Activated naive CD8-positive, alpha-beta T cell treated with anti-CD3 and anti-CD28 coated beads, Interleukin-2, amount 10 ng/mL, durations not matched to agents 7 days and 5 days (primary cell): Measurements from ENCODE around the gene PCCA. TPM values are rescaled to one million over a fixed set of nuclear protein-coding genes. Genes with fewer than 3 reads are reported as not detected.

Experiments
- ATAC-seq: fragments of 150-1000 bp; cut with Tn5 transposase; one replicate; pipeline ENCODE4 v1.10.0; 2021; ENCODE audit warnings: low read depth, moderate library complexity
- POLR2A ChIA-PET: fragments of 350-600 bp; sonication (Branson Sonifier 250); formaldehyde crosslinking; loops from one replicate; lab custom pipeline; 2021; ENCODE audit warnings: antibody characterized with exemption; lab: Charles Lee
- DNase-seq: peaks from one replicate; pipeline ENCODE4 v3.0.0; 2021
- H3K27ac Mint-ChIP-seq: one replicate; pipeline ENCODE4 v1.8.0; 2022; ENCODE audit warnings: mild to moderate bottlenecking, mixed read lengths
- H3K27me3 Mint-ChIP-seq: one replicate; pipeline ENCODE4 v1.8.0; 2022; ENCODE audit warnings: mild to moderate bottlenecking, moderate library complexity, mixed read lengths
- H3K36me3 Mint-ChIP-seq: one replicate; pipeline ENCODE4 v1.8.0; 2021; ENCODE audit warnings: mild to moderate bottlenecking, mixed read lengths
- H3K4me1 Mint-ChIP-seq: one replicate; pipeline ENCODE4 v1.8.0; 2021; ENCODE audit warnings: mixed read lengths
- H3K4me3 Mint-ChIP-seq: one replicate; pipeline ENCODE4 v1.8.0; 2022; ENCODE audit warnings: mild to moderate bottlenecking, moderate library complexity, mixed read lengths
- H3K9me3 Mint-ChIP-seq: one replicate; pipeline ENCODE4 v1.8.0; 2021; ENCODE audit warnings: mixed read lengths
- total RNA-seq, 2 experiments: library from RNA; stranded (reverse); gene quantifications; one replicate each; pipeline ENCODE4 v1.2.3, GENCODE V29; 2021

PCCA gene
- total RNA-seq, 2 experiments from 2014 or later: 14.5 to 16.5 TPM

DNA sequence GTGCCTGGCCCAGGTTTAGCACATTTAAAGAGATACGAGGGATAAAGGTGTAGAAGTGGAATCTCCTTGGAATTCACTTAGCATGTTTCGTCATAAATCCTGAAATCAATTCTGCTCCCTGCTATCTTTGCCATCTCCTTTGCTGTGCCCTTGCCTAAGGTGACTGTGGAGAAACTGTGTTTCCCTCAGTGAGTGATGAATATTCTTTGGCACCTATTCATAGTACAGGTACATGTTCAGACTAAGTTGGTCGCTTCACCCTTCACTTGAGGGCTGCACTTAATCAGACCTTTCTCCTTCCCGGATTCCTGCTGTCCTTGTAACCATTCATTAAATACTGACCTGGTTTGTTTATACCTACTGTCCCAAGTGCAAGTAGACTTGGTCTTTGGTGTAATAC lies 17.8 kb downstream of the PCCA start:
- ATAC-seq: no peak
- Mint-ChIP-seq H3K36me3 (peaks cover 13% of the 10 kb centered on the region), H3K4me1 (no peaks in the 10 kb centered on the region), H3K4me3 (no peak overlapping the region), H3K27ac (no peak overlapping the region), H3K27me3 (no peaks in the 10 kb centered on the region), H3K9me3 (no peaks in the 10 kb centered on the region)
- no peak for DNase-seq
- POLR2A ChIA-PET: no interaction called here

GRCh38 chr13:100108913-100109507 lies 20.1 kb downstream of the PCCA start:
- peaks cover 10% of the 10 kb centered on the region for H3K36me3 Mint-ChIP-seq
- ATAC-seq (no peak), DNase-seq (no peak)
- H3K27me3 Mint-ChIP-seq: no peaks in the 10 kb centered on the region
- no peak overlapping the region for H3K4me3 Mint-ChIP-seq
- H3K27ac Mint-ChIP-seq: no peak overlapping the region
- POLR2A ChIA-PET: interaction anchor here (0.6 kb wide), 1 partner anchor 29 kb away, joined by 3 read pairs; no protein-coding TSS in a partner anchor
- H3K4me1 Mint-ChIP-seq: no peaks in the 10 kb centered on the region
- H3K9me3 Mint-ChIP-seq: no peaks in the 10 kb centered on the region

DNA sequence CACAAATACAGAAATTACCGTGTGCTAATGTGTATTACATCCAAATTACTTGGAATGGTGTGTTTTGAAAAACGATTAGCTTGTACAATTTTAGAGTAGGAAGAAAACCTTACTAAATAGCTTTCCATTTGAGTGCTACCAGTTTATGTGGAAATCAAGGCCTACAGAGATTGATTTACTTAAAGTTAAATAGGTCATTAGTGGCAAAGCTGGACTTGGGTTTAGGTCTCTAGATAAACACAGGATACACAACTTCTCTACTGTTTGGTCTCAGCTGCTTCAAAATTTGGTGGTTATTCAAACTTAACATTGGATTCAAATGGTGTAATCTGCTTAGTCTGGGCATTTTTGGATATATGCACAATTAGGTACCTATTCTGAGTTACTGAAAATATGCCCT lies 21.4 kb downstream of the PCCA start:
- ATAC-seq (no peak), DNase-seq (no peak)
- Mint-ChIP-seq H3K27me3 (no peaks in the 10 kb centered on the region), H3K36me3 (peaks cover 15% of the 10 kb centered on the region), H3K9me3 (no peaks in the 10 kb centered on the region), H3K4me3 (no peak overlapping the region), H3K27ac (no peak overlapping the region), H3K4me1 (peaks cover 3% of the 10 kb centered on the region)
- POLR2A ChIA-PET: no interaction called here

GRCh38 chr13:100112186-100112838 lies 23.4 kb downstream of the PCCA start:
- no peak overlapping the region for H3K4me3 Mint-ChIP-seq
- peaks cover 17% of the 10 kb centered on the region for H3K36me3 Mint-ChIP-seq

DNA sequence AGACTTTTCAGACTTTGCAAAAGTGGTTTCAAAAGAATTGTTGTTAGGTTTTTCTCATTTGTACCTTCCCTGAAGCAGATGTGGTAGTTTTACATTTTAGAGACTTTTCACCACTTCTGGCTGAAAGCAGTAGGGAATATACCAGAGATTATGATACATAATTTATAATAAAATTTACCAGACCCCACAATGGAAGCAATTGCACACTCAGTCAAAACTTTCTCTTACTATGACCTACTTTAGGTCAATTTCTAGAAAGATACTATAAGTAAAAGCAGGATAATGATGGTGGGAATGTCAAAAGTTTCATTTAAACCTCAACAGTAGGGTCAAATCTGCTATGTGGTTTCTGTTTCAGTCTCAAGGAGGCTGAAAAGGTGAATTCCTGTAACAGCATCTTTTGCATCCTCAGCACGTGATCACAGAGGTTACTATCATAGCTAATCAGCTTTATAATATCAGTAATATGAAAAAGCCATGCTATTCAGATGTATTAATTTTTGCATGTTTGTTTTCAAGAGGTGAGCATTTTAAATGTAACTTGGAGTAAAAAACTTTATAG lies 26.9 kb downstream of the PCCA start:
- Mint-ChIP-seq H3K36me3 (peaks cover 33% of the 10 kb centered on the region), H3K4me1 (peaks cover 8% of the 10 kb centered on the region), H3K4me3 (no peak overlapping the region), H3K9me3 (peaks cover 6% of the 10 kb centered on the region), H3K27ac (no peak overlapping the region), H3K27me3 (no peaks in the 10 kb centered on the region)
- no peak for DNase-seq
- ATAC-seq: no peak
- POLR2A ChIA-PET: no interaction called here

More at GRCh38 chr13:100112186-100112838, 23.4 kb downstream of the PCCA start:
- H3K27me3 Mint-ChIP-seq: no peaks in the 10 kb centered on the region
- no peak for DNase-seq
- no peaks in the 10 kb centered on the region for H3K9me3 Mint-ChIP-seq
- POLR2A ChIA-PET: no interaction called here
- no peak overlapping the region for H3K27ac Mint-ChIP-seq
- peaks cover 8% of the 10 kb centered on the region for H3K4me1 Mint-ChIP-seq
- no peak for ATAC-seq

GRCh38 chr13:100124265-100124664 lies 35.4 kb downstream of the PCCA start:
- no peaks in the 10 kb centered on the region for H3K27me3 Mint-ChIP-seq
- H3K4me3 Mint-ChIP-seq: no peak overlapping the region
- H3K9me3 Mint-ChIP-seq: peaks cover 11% of the 10 kb centered on the region
- H3K4me1 Mint-ChIP-seq: peaks cover 7% of the 10 kb centered on the region
- H3K27ac Mint-ChIP-seq: no peak overlapping the region
- DNase-seq (no peak), ATAC-seq (no peak)
- POLR2A ChIA-PET: no interaction called here
- H3K36me3 Mint-ChIP-seq: peaks cover 29% of the 10 kb centered on the region

DNA sequence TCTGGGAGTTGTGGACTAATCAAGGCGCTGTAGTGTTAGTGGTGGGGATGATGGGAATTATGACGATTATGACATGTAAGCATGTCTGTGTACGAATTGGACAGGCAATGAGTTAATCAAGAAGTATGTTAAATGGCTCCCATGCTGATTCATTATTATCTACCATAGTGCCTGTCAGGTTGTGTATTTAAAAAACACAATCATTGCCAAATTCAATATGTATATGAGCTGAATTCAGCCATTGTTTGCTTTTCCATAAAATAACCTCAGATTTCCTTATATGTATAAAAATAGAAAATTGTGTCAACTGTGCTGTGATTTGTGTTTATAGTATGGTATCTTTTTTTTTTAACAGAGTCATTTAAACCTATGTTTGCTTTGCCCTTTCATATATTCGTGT lies 37.1 kb downstream of the PCCA start:
- no peak overlapping the region for H3K4me3 Mint-ChIP-seq
- peaks cover 21% of the 10 kb centered on the region for H3K36me3 Mint-ChIP-seq
- H3K27me3 Mint-ChIP-seq: no peaks in the 10 kb centered on the region

GRCh38 chr13:100128373-100128772 lies 39.5 kb downstream of the PCCA start:
- POLR2A ChIA-PET: no interaction called here
- Mint-ChIP-seq H3K27ac (no peak overlapping the region), H3K9me3 (no peaks in the 10 kb centered on the region), H3K4me3 (no peak overlapping the region), H3K4me1 (peaks cover 15% of the 10 kb centered on the region), H3K27me3 (no peaks in the 10 kb centered on the region), H3K36me3 (peaks cover 11% of the 10 kb centered on the region)
- ATAC-seq (no peak), DNase-seq (no peak)

More for the DNA sequence above, 37.1 kb downstream of the PCCA start:
- Mint-ChIP-seq H3K9me3 (peaks cover 5% of the 10 kb centered on the region), H3K4me1 (peaks cover 13% of the 10 kb centered on the region), H3K27ac (no peak overlapping the region)
- no peak for DNase-seq
- ATAC-seq: no peak
- POLR2A ChIA-PET: no interaction called here

GRCh38 chr13:100128838-100129237 lies 39.9 kb downstream of the PCCA start:
- H3K27me3 Mint-ChIP-seq: no peaks in the 10 kb centered on the region
- ATAC-seq (no peak), DNase-seq (no peak)
- no peaks in the 10 kb centered on the region for H3K9me3 Mint-ChIP-seq
- POLR2A ChIA-PET: no interaction called here
- H3K4me3 Mint-ChIP-seq: no peak overlapping the region
- peaks cover 11% of the 10 kb centered on the region for H3K36me3 Mint-ChIP-seq
- H3K4me1 Mint-ChIP-seq: peaks cover 15% of the 10 kb centered on the region
- H3K27ac Mint-ChIP-seq: no peak overlapping the region

DNA sequence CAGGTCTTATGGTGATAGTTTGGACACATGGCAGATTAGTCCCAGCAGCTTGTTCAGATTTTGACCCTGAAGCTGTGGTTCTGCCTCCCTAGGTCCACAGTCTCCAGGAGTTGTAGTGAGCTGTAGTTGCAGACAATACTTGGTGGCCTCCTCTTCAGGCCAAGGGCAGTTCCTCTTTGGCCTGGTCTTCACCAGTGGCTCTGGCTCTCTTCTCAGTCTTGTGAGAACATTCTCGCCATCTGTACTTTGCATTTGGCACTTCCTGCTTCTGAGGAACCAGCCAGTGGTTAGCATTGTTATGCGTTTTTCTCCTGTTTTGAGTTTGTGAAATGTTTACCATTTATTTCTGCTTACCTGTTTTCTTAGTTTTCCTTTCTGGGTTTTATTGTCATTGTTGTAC lies 40.7 kb downstream of the PCCA start:
- Mint-ChIP-seq H3K27ac (peak overlapping the region; percentile 63), H3K36me3 (peaks cover 11% of the 10 kb centered on the region), H3K4me1 (peaks cover 15% of the 10 kb centered on the region), H3K4me3 (no peak overlapping the region), H3K9me3 (no peaks in the 10 kb centered on the region), H3K27me3 (no peaks in the 10 kb centered on the region)
- no peak for DNase-seq
- POLR2A ChIA-PET: interaction anchor here (0.6 kb wide), 1 partner anchor 115 kb away, joined by 4 read pairs; no protein-coding TSS in a partner anchor
- ATAC-seq: peak; percentile 62

- Mint-ChIP-seq H3K4me1 (peaks cover 15% of the 10 kb centered on the region), H3K27me3 (no peaks in the 10 kb centered on the region), H3K27ac (peak overlapping the region; percentile 63), H3K36me3 (peaks cover 11% of the 10 kb centered on the region), H3K9me3 (no peaks in the 10 kb centered on the region), H3K4me3 (no peak overlapping the region)
- DNase-seq: no peak
- ATAC-seq: no peak
- POLR2A ChIA-PET: interaction anchor here (0.6 kb wide), 1 partner anchor 115 kb away, joined by 4 read pairs; no protein-coding TSS in a partner anchor
Observed at GRCh38 chr13:100130092-100130491, 41.2 kb downstream of the PCCA start.

- no peak for ATAC-seq
- H3K27me3 Mint-ChIP-seq: no peaks in the 10 kb centered on the region
Observed at GRCh38 chr13:100130930-100131511, 42.1 kb downstream of the PCCA start.

DNA sequence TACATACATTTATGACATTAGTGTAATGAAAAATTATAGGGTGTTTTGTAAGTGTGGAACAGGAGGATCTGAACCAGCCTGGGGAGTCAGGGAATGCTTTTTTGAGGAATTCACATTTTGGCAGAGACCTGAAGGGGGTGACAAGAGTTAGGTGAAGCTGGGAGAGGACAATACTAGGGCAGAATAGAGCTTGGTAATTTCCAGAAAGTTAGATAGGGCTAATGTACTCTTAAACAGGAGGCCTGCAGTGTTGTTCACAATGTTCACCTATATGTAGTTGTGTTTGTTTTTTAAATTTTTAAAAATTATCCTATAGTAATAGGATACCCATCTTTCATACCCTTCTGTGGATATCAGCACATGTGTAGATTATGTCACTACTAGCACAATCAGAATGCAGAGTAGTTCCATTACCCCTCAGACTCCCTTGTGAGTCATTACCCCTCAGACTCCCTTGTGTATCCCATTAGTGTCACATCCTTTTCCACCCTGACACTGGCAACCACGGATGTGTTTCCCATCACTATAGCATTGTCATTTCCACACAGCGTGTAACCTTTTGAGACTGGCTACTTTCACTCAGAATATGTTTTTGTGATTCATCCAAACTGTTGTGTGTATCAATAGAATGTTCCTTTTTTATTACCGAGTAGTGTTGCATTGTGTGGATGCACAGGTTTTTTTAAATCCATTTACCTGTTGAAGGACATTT lies 43.1 kb downstream of the PCCA start:
- POLR2A ChIA-PET: no interaction called here
- no peak for DNase-seq
- peak; percentile 52 for ATAC-seq
- Mint-ChIP-seq H3K9me3 (no peaks in the 10 kb centered on the region), H3K27me3 (no peaks in the 10 kb centered on the region), H3K36me3 (peaks cover 11% of the 10 kb centered on the region), H3K4me3 (no peak overlapping the region), H3K4me1 (peaks cover 15% of the 10 kb centered on the region), H3K27ac (no peak overlapping the region)

More at GRCh38 chr13:100130930-100131511, 42.1 kb downstream of the PCCA start:
- H3K4me1 Mint-ChIP-seq: peaks cover 15% of the 10 kb centered on the region
- no peak overlapping the region for H3K27ac Mint-ChIP-seq
- POLR2A ChIA-PET: no interaction called here
- H3K36me3 Mint-ChIP-seq: peaks cover 11% of the 10 kb centered on the region
- H3K9me3 Mint-ChIP-seq: no peaks in the 10 kb centered on the region
- no peak for DNase-seq
- no peak overlapping the region for H3K4me3 Mint-ChIP-seq
